ENCODE measurements around the gene CAV1. TPM values are rescaled to one million over a fixed set of nuclear protein-coding genes. Genes with fewer than 3 reads are reported as not detected.

The CAV1 gene
- total RNA-seq, 1 donor from 2014 or later: 66.7 TPM

GRCh38 chr7:116610721-116611120 is 85.9 kb downstream of the CAV1 start:
- no peak overlapping the region for H3K4me3 ChIP-seq (ENCODE audit: low read depth, low read length)
- DNase-seq (ENCODE audit: low read depth): no peak
- TF ChIP-seq CTCF (conservative IDR thresholded peaks at IDR 0.05; ENCODE audit: low read depth, low read length): no peak

Other genes with a start within 250 kb of the CAV1 start
- gene CAV2, start 25.3 kb upstream of the CAV1 start, total RNA-seq: 81.7 and 94.1 TPM in 2 replicates
- 155 and 164 TPM in 2 replicates for gene MET, start 147.2 kb downstream of the CAV1 start, total RNA-seq

All from epithelial cell of proximal tubule (primary cell).